Activated CD4-positive, alpha-beta memory T cell treated with anti-CD3 and anti-CD28 coated beads, Interleukin-2, amount 10 ng/mL, durations not matched to agents 7 days and 5 days (primary cell): Measurements from ENCODE around the gene LMOD2. TPM values are rescaled to one million over a fixed set of nuclear protein-coding genes. Genes with fewer than 3 reads are reported as not detected.
"Not testable (repeated sequence)": the region's sequence is repeated elsewhere in the genome, so short reads cannot be mapped to it uniquely, and the experiment has no call there.

Experiments
- CTCF ChIA-PET: fragments of 350-600 bp; sonication (Branson Sonifier 250); formaldehyde crosslinking; loops from one replicate; lab custom pipeline; 2021; ENCODE audit warnings: antibody characterized with exemption, inconsistent platforms; lab: Charles Lee
- POLR2A ChIA-PET: fragments of 350-600 bp; sonication (Branson Sonifier 250); formaldehyde crosslinking; loops from one replicate; lab custom pipeline; 2021; ENCODE audit warnings: antibody characterized with exemption; lab: Charles Lee
- DNase-seq: peaks from one replicate; pipeline ENCODE4 v3.0.0-alpha.2; 2020
- H3K27ac Mint-ChIP-seq: one replicate; pipeline ENCODE4 v1.8.0; 2021; ENCODE audit warnings: mild to moderate bottlenecking, mixed read lengths
- H3K27me3 Mint-ChIP-seq: one replicate; pipeline ENCODE4 v1.8.0; 2021; ENCODE audit warnings: mixed read lengths
- H3K36me3 Mint-ChIP-seq: one replicate; pipeline ENCODE4 v1.8.0; 2021; ENCODE audit warnings: low read depth, mixed read lengths
- H3K4me1 Mint-ChIP-seq: one replicate; pipeline ENCODE4 v1.8.0; 2021; ENCODE audit warnings: mixed read lengths
- H3K4me3 Mint-ChIP-seq: one replicate; pipeline ENCODE4 v1.8.0; 2021; ENCODE audit warnings: mild to moderate bottlenecking, mixed read lengths
- H3K9me3 Mint-ChIP-seq: one replicate; pipeline ENCODE4 v1.8.0; 2021; ENCODE audit warnings: mixed read lengths
- total RNA-seq, 2 experiments: library from RNA; stranded (reverse); gene quantifications; one replicate each; pipeline ENCODE4 v1.2.3, GENCODE V29; 2021

The LMOD2 gene
- total RNA-seq, 2 experiments from 2014 or later = not detected

DNA sequence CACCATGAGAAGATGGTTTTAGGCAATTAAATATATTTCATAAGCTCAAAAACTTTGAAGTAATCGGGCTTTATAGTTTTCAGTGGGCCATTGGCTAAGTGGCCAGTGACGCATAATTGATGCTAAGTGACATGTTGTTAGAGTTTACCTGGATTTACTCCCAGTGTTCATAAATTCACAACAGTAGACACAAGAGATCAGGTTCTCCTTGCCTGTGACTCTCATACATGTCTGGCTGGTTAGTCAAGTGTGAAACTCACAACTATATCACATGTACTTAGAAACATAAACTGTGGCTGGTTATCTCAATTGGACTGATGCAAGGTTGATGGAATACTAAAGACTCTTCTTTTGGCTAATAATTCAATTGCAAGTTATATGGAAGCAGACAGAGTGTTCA is 27.8 kb upstream of the LMOD2 start:
- no peak overlapping the region for H3K27ac Mint-ChIP-seq
- CTCF ChIA-PET = no interaction called here
- POLR2A ChIA-PET = no interaction called here

DNA sequence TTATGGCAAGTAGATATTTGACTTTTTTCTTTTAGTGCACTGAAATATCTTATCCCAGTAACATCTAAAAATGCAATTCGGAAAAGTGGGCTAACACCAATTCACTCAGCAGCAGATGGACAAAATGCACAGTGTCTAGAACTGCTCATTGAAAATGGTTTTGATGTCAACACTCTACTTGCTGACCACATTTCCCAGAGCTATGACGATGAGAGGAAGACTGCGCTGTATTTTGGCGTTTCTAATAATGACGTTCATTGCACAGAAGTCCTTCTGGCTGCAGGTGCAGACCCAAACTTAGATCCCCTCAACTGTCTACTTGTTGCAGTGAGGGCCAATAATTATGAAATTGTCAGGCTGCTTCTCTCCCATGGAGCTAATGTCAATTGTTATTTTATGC is 26.8 kb upstream of the LMOD2 start:
- Mint-ChIP-seq H3K4me1 (no peaks in the 10 kb centered on the region), H3K27me3 (peaks cover 7% of the 10 kb centered on the region), H3K27ac (no peak overlapping the region), H3K36me3 (no peaks in the 10 kb centered on the region), H3K9me3 (no peaks in the 10 kb centered on the region), H3K4me3 (no peak overlapping the region)
- no peak for DNase-seq
- CTCF ChIA-PET = no interaction called here
- POLR2A ChIA-PET = no interaction called here

More for the DNA sequence above, 27.8 kb upstream of the LMOD2 start:
- DNase-seq = no peak
- Mint-ChIP-seq H3K4me3 (no peak overlapping the region), H3K27me3 (peaks cover 5% of the 10 kb centered on the region), H3K36me3 (no peaks in the 10 kb centered on the region), H3K9me3 (no peaks in the 10 kb centered on the region), H3K4me1 (no peaks in the 10 kb centered on the region)

DNA sequence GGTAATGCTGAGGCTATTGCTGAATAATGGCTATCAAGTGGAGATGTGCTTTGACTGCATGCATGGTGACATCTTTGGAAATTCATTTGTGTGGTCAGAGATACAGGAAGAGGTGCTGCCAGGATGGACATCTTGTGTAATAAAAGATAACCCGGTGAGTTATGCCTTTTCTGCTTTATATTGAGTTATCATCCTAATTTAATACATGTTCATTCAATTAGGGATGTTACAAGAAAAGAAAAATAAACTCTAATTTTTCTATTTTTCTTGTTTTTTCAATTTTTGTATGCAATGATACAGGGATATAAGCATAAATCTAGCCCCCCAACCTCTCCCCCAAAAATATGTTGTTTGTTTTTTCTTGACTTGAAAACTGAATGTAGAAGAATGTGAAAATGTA is 26.4 kb upstream of the LMOD2 start:
- Mint-ChIP-seq H3K27me3 (peaks cover 7% of the 10 kb centered on the region), H3K4me3 (no peak overlapping the region), H3K36me3 (no peaks in the 10 kb centered on the region), H3K9me3 (no peaks in the 10 kb centered on the region), H3K4me1 (no peaks in the 10 kb centered on the region), H3K27ac (no peak overlapping the region)
- DNase-seq = no peak
- ChIA-PET POLR2A (no interaction called here), CTCF (no interaction called here)

DNA sequence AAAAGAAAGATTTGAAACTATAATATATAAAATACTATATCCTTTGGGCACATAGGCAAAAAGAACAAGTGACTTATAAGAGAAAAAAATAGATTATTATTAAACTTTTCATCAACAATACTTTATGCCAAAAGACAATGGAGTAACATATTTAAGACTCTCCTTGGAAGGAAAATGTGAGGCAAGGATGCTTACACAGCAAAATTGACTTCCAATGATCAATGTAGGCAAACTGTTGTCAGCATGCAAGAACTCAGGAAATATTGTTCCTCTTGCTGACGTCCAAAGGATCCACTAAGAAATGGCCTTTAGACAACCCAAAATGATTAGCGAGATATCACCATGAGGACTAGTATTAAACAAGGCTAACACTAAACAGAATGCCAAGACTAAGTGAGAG is 22.9 kb upstream of the LMOD2 start:
- peaks cover 15% of the 10 kb centered on the region for H3K27me3 Mint-ChIP-seq
- CTCF ChIA-PET = no interaction called here
- no peak overlapping the region for H3K4me3 Mint-ChIP-seq
- POLR2A ChIA-PET = no interaction called here
- H3K4me1 Mint-ChIP-seq = no peaks in the 10 kb centered on the region
- H3K9me3 Mint-ChIP-seq = no peaks in the 10 kb centered on the region
- H3K27ac Mint-ChIP-seq = no peak overlapping the region
- DNase-seq = no peak
- no peaks in the 10 kb centered on the region for H3K36me3 Mint-ChIP-seq

DNA sequence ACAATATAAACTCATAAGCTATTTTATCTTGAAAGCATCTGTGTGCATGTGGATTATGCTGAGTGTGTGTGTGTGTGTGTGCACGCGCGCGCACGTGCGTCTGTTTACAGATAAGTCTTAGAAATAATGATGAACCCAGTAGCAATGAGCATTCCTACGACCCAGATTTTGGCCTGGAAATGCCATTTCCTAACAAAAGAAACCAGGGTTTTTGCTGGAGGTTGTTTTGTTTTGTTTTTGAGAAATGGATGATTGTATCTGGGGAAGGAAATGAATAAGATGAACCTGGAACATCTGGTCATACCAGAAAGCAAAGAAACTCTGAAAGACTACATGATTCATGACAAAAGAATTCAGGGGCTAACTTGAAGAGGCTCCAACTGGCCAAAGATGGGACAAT is 22.1 kb upstream of the LMOD2 start:
- H3K4me1 Mint-ChIP-seq = no peaks in the 10 kb centered on the region
- H3K27me3 Mint-ChIP-seq = peaks cover 20% of the 10 kb centered on the region
- no peak overlapping the region for H3K27ac Mint-ChIP-seq
- DNase-seq = no peak
- CTCF ChIA-PET = no interaction called here
- POLR2A ChIA-PET = no interaction called here
- H3K36me3 Mint-ChIP-seq = no peaks in the 10 kb centered on the region
- H3K4me3 Mint-ChIP-seq = no peak overlapping the region
- H3K9me3 Mint-ChIP-seq = no peaks in the 10 kb centered on the region

DNA sequence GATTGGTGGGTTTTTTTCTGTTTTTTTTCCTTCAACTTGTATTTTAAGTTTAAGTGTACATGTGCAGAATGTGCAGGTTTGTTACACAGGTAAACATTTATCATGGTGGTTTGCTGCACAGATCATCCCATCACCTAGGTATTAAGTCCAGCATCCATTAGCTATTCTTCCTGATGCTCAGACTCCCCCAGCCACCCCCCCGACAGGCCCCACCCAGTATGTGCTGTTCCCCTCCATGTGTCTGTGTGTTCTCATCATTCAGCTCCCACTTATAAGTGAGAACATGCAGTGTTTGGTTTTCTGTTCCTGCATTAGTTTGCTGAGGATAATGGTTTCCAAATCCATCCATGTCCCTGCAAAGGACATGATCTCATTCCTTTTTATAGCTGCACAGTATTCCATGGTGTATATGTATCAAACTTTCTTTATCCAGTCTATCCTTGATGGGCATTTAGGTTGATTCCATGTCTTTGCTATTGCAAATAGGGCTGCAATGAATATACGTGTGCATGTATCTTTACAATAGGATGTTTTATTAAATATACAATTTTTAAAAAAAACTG is 21.6 kb upstream of the LMOD2 start:
- H3K36me3 Mint-ChIP-seq, DNase-seq, H3K27ac Mint-ChIP-seq, H3K4me3 Mint-ChIP-seq, H3K9me3 Mint-ChIP-seq, H3K4me1 Mint-ChIP-seq, POLR2A ChIA-PET: not testable (repeated sequence)
- peaks cover 20% of the 10 kb centered on the region for H3K27me3 Mint-ChIP-seq
- CTCF ChIA-PET = interaction anchor here (0.7 kb wide), 1 partner anchor 48 kb away, joined by 3 read pairs; no protein-coding TSS in a partner anchor

DNA sequence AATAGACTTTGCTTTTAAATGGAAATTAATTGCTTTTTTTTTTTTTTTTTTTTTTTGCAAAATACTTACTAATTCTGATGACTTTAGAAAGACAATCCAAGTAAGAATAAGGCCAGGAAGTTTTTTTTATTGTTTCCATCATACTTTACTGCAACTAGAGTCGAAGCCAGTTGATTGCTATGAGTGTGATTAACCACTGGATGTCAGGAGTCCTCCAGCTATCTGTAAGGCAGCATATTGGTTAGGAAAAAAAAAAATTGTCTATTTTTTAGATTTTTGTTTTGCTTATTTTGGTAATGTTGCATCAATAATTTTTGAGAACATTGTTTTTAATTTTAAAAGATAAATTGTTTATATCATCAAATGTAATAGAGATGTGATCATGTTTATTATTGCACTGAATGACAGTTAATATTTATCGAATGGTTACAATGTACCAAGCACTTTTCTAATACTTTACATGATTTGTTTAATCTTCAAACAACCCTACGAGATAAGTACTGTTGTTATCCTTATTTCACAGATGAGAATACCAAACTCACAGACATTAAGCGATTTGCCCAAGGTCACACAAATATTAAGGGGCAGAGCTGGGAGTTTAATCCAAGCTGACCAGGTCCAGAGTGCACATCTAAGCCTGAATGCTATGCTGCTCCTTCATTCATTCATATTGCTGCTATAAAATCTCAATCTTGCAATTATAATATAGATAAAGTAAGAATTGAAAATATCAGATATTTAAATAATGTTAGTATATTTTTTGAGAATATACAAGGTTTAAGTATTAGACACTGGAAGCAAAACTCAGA is 19.9 kb upstream of the LMOD2 start:
- CTCF ChIA-PET = interaction anchor here (0.7 to 1.3 kb wide), 3 partner anchors 11 to 84 kb away, joined by 3 to 5 read pairs (median 4); no protein-coding TSS in a partner anchor
- POLR2A ChIA-PET = no interaction called here
- no peaks in the 10 kb centered on the region for H3K4me1 Mint-ChIP-seq
- no peaks in the 10 kb centered on the region for H3K36me3 Mint-ChIP-seq
- no peak for DNase-seq
- H3K27me3 Mint-ChIP-seq = peaks cover 17% of the 10 kb centered on the region
- H3K4me3 Mint-ChIP-seq = no peak overlapping the region
- no peak overlapping the region for H3K27ac Mint-ChIP-seq
- H3K9me3 Mint-ChIP-seq = no peaks in the 10 kb centered on the region

DNA sequence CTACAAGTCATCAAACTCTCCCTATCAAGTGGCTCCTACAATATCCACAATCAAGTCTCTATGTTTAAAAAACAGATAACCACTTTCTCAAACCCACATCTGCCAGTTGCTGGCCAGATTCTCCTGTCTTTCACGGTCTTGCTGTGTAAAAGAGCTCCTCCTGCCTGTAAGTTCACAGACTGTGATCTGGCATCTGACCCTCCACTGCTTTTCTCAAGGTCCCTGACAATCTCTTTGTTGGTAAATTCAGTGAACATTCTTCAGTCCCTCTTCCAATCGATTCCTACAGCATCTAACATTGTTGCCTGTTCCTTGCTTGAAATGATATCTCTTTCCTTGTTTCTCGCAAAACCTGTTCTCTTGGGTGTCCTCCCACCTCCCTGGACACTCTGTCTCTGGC is 18.5 kb upstream of the LMOD2 start:
- H3K4me1 Mint-ChIP-seq = no peaks in the 10 kb centered on the region
- CTCF ChIA-PET = interaction anchor here (0.7 to 1.3 kb wide), 2 partner anchors 13 to 64 kb away, joined by 4 to 5 read pairs; no protein-coding TSS in a partner anchor
- H3K27me3 Mint-ChIP-seq = peaks cover 22% of the 10 kb centered on the region
- H3K4me3 Mint-ChIP-seq = no peak overlapping the region
- DNase-seq = no peak
- POLR2A ChIA-PET = no interaction called here
- H3K9me3 Mint-ChIP-seq = no peaks in the 10 kb centered on the region
- H3K36me3 Mint-ChIP-seq = no peaks in the 10 kb centered on the region
- no peak overlapping the region for H3K27ac Mint-ChIP-seq

DNA sequence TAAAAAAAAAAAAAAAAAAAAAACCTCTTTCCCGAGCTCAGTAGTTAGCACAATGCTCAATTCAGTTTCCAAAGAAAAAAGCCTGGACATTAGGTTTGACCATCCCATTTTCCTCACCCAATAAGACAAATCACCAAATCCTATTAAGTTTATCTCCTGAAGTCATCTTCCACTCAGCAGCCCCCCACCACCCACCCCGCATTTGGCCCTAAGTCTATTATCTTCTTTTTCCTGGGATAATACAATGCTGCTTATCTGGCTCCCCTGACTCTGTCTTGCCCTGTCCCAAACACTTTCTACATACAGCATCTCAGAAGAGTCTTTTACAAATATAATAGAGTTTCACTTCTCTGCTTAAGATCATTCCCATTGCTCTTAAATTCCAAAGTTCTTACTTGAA is 17.8 kb upstream of the LMOD2 start:
- Mint-ChIP-seq H3K4me1 (no peaks in the 10 kb centered on the region), H3K36me3 (no peaks in the 10 kb centered on the region), H3K27me3 (peaks cover 21% of the 10 kb centered on the region), H3K9me3 (no peaks in the 10 kb centered on the region), H3K27ac (no peak overlapping the region), H3K4me3 (no peak overlapping the region)
- DNase-seq = no peak
- ChIA-PET POLR2A (no interaction called here), CTCF (no interaction called here)

DNA sequence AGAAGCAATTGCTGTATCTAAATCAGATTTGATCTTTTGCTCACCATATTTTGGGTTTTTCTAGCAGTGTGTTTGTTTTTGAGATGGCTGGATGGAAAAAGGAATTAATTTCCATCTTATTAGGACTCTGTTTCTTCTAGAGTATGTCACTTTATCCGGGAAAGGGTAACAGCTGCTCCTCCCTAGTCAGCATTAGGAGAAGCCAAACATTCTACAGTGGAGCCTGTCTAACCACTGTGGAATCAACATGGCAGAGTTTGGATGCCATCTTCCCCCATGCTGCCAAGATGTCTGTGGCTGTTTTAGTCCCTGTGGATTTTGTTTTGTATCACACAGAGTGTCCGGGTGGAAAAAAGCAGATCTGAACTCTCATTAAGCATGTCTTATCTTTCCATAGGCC is 16.0 kb upstream of the LMOD2 start:
- no peaks in the 10 kb centered on the region for H3K4me1 Mint-ChIP-seq
- no peaks in the 10 kb centered on the region for H3K9me3 Mint-ChIP-seq
- no peak overlapping the region for H3K4me3 Mint-ChIP-seq
- DNase-seq = no peak
- POLR2A ChIA-PET = interaction anchor here (0.6 kb wide), 1 partner anchor 105 kb away, joined by 4 read pairs; no protein-coding TSS in a partner anchor
- peaks cover 26% of the 10 kb centered on the region for H3K27me3 Mint-ChIP-seq
- no peaks in the 10 kb centered on the region for H3K36me3 Mint-ChIP-seq
- CTCF ChIA-PET = no interaction called here
- H3K27ac Mint-ChIP-seq = no peak overlapping the region

DNA sequence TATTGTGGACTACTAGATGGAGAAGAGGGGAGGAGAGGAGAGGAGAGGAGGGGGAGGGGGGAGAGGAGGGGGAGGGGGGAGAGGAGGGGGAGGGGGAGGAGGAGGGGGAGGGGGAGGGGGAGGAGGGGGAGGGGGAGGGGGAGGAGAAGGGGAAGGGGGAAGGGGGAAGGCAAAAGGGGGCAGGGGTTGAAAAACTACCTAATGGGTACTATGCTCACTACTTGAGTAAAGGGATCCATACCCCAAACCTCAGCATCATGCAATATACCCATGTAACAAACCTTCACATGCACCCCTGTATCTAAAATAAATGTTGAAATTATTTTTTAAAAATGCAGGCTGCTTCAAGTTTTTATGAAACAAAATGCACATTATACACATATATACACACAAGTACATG is 15.1 kb upstream of the LMOD2 start:
- no peak overlapping the region for H3K27ac Mint-ChIP-seq
- DNase-seq = no peak
- H3K36me3 Mint-ChIP-seq = no peaks in the 10 kb centered on the region
- H3K9me3 Mint-ChIP-seq = no peaks in the 10 kb centered on the region
- no peaks in the 10 kb centered on the region for H3K4me1 Mint-ChIP-seq
- ChIA-PET CTCF (no interaction called here), POLR2A (no interaction called here)
- no peak overlapping the region for H3K4me3 Mint-ChIP-seq
- peaks cover 30% of the 10 kb centered on the region for H3K27me3 Mint-ChIP-seq

DNA sequence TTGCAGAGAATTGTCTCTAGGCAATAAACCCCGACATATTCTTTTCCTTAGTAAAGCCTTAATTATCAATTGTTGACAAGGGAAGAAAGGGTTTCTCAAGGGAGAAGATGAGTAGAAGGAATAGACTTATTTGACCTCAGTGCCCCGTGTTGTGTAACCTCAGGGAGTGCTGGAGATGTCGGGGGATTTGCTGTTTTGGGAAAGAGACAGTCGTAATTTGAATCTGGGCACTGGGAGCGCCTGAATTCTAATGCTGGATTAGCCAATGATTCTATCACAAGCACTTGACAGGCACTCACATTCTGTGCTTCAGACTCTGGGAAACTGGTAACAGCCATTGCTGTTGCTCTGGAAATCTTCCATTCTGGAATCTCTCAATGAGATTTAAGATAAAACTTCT is 13.8 kb upstream of the LMOD2 start:
- Mint-ChIP-seq H3K27me3 (peaks cover 35% of the 10 kb centered on the region), H3K9me3 (no peaks in the 10 kb centered on the region), H3K4me1 (no peaks in the 10 kb centered on the region), H3K4me3 (no peak overlapping the region), H3K27ac (no peak overlapping the region), H3K36me3 (no peaks in the 10 kb centered on the region)
- DNase-seq = no peak
- CTCF ChIA-PET = no interaction called here
- POLR2A ChIA-PET = no interaction called here

DNA sequence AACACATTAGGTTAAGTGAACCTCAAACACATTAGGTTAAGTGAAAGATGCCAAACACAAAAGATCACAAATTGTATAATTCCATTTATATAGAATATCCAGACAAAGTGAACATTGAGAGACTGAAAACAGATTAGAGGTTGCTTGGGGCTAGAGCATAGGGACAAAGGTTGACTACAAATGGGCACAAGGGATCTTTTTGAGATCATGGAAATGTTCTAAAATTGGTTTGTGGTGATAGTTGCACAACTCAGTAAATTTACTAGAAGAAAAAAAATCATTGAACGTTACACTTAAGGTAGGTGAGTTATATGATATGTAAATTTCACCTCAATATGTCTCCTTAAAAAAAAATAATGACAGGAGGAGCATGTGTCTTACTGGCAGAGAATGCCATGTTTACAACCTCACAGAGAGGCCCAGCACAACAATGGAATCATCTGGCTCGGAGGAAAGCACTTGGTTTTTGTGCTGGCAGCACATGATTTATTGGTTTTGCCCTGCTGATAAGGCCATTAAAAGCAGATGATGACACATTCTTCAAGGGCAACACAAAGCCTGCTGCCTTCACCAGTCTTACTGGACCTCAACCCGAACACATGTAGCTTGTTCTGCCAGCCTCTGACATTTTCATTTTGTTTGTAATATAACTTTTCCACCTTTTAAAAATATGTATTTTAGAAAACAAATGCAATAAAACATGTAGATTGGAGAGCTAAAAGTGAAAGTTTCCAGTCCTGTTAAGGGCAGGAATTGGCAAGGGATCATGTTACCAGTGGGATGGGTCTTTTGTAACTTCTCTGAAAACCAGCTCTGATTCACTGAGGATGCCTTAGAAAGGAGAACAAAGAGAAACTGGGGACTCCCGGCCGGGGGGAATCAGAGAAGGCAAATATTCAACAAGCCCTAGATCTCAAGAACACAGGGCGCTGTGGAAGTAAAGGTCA is 11.9 kb upstream of the LMOD2 start:
- Mint-ChIP-seq H3K27ac (no peak overlapping the region), H3K27me3 (peaks cover 23% of the 10 kb centered on the region), H3K4me1 (no peaks in the 10 kb centered on the region), H3K4me3 (no peak overlapping the region), H3K9me3 (no peaks in the 10 kb centered on the region), H3K36me3 (no peaks in the 10 kb centered on the region)
- no peak for DNase-seq
- POLR2A ChIA-PET = no interaction called here
- CTCF ChIA-PET = interaction anchor here (1.4 kb wide), 1 partner anchor 224 kb away, joined by 3 read pairs; no protein-coding TSS in a partner anchor
